ENCODE measurements around the gene HIVEP3. TPM values are rescaled to one million over a fixed set of nuclear protein-coding genes. Genes with fewer than 3 reads are reported as not detected.

The HIVEP3 gene
- polyA plus RNA-seq, 1 donor (not counting 4 experiments of a cell fraction or from before 2014, with no cell fraction given), result 1.1 TPM

GRCh38 chr1:41734201-41734970 is 184.3 kb downstream of the HIVEP3 start:
- H3K9me1 ChIP-seq (ENCODE audit: control insufficient read depth, extremely low read depth, insufficient read depth, low read length), result no peaks in the 10 kb centered on the region
- TF ChIP-seq, protein P1, sequence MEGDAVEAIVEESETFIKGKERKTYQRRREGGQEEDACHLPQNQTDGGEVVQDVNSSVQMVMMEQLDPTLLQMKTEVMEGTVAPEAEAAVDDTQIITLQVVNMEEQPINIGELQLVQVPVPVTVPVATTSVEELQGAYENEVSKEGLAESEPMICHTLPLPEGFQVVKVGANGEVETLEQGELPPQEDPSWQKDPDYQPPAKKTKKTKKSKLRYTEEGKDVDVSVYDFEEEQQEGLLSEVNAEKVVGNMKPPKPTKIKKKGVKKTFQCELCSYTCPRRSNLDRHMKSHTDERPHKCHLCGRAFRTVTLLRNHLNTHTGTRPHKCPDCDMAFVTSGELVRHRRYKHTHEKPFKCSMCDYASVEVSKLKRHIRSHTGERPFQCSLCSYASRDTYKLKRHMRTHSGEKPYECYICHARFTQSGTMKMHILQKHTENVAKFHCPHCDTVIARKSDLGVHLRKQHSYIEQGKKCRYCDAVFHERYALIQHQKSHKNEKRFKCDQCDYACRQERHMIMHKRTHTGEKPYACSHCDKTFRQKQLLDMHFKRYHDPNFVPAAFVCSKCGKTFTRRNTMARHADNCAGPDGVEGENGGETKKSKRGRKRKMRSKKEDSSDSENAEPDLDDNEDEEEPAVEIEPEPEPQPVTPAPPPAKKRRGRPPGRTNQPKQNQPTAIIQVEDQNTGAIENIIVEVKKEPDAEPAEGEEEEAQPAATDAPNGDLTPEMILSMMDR (optimal IDR thresholded peaks at IDR 0.05 in 1 of 3, IDR thresholded peaks at IDR 0.05 in 1 of 3, conservative IDR thresholded peaks at IDR 0.05 in 1 of 3; ENCODE audit: extremely low read depth in 1 of 3, insufficient read depth in 2 of 3, low read length in 3 of 3), result no peak
- TF ChIP-seq EZH2 (IDR thresholded peaks at IDR 0.05; ENCODE audit: low read length), result no peak
- H3K9me3 ChIP-seq (ENCODE audit: control insufficient read depth, low read depth, low read length), result no peaks in the 10 kb centered on the region
- no peaks in the 10 kb centered on the region for H3K36me3 ChIP-seq (ENCODE audit: control insufficient read depth in 2 of 2, extremely low read depth in 1 of 2, insufficient read depth in 2 of 2, low read length in 2 of 2)
- no peak overlapping the region for H3K27ac ChIP-seq (ENCODE audit: control insufficient read depth, insufficient read depth, low read length)
- dilution Hi-C loops (cut with MboI; ENCODE audit: extremely low pct_ligation_motif_present, low sequenced_read_pairs), result no loop called here
- peaks cover 7% of the 10 kb centered on the region for H3K4me1 ChIP-seq (ENCODE audit: control insufficient read depth, extremely low read depth, insufficient read depth, low read length)
- no peak overlapping the region for H3K4me2 ChIP-seq (ENCODE audit: control insufficient read depth, extremely low read depth, insufficient read depth, low read depth, low read length)
- no peaks in the 10 kb centered on the region for H4K20me1 ChIP-seq (ENCODE audit: control insufficient read depth, extremely low read depth, insufficient read depth, low read length)
- DNase-seq (ENCODE audit: low read depth, low spot score) (no peak), FAIRE-seq (no peak)
- no peak overlapping the region for H3K9ac ChIP-seq (ENCODE audit: control insufficient read depth, extremely low read depth, insufficient read depth, low read length)
- peaks cover 3% of the 10 kb centered on the region for H3K27me3 ChIP-seq (ENCODE audit: control insufficient read depth, extremely low read depth, insufficient read depth, low read length)
- no peak overlapping the region for H3K4me3 ChIP-seq (ENCODE audit: control insufficient read depth in 2 of 3, extremely low read depth in 1 of 3, insufficient read depth in 2 of 3, low read depth in 1 of 3, low read length in 3 of 3)
- H3K79me2 ChIP-seq (ENCODE audit: control insufficient read depth, insufficient read depth, low read length), result no peaks in the 10 kb centered on the region
- no peak overlapping the region for H2AFZ ChIP-seq (ENCODE audit: control insufficient read depth, low read length)

DNA sequence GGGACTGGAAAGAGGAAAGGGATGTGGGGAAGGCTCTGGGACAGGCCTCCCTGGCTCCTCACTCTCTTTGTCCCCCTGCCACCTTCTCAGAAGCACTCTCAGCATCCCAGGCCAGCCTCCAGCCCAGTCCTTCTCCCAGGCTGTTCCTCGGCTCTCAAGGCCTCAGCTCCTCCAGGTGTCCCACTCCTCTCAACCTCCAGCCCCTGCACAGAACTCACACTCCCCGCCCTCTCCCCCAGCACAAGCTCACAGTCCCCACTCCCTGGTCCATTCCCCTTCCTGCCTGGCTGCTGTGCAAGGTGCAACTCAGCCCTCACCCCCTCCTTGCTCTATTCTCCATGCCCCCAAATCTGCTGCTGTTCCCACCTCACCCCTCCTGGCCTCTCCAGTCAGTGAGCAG is 185.0 kb downstream of the HIVEP3 start:
- DNase-seq (ENCODE audit: low read depth, low spot score), result no peak
- FAIRE-seq, result no peak
- no peak overlapping the region for H3K4me2 ChIP-seq (ENCODE audit: control insufficient read depth, extremely low read depth, insufficient read depth, low read depth, low read length)
- no peaks in the 10 kb centered on the region for H3K9me3 ChIP-seq (ENCODE audit: control insufficient read depth, low read depth, low read length)
- H3K4me1 ChIP-seq (ENCODE audit: control insufficient read depth, extremely low read depth, insufficient read depth, low read length), result no peaks in the 10 kb centered on the region
- H3K4me3 ChIP-seq (ENCODE audit: control insufficient read depth in 2 of 3, extremely low read depth in 1 of 3, insufficient read depth in 2 of 3, low read depth in 1 of 3, low read length in 3 of 3), result no peak overlapping the region
- dilution Hi-C loops (cut with MboI; ENCODE audit: extremely low pct_ligation_motif_present, low sequenced_read_pairs), result no loop called here
- TF ChIP-seq, protein P1 (optimal IDR thresholded peaks at IDR 0.05 in 1 of 3, IDR thresholded peaks at IDR 0.05 in 1 of 3, conservative IDR thresholded peaks at IDR 0.05 in 1 of 3; ENCODE audit: extremely low read depth in 1 of 3, insufficient read depth in 2 of 3, low read length in 3 of 3), result no peak
- no peak for TF ChIP-seq EZH2 (IDR thresholded peaks at IDR 0.05; ENCODE audit: low read length)
- no peak overlapping the region for H2AFZ ChIP-seq (ENCODE audit: control insufficient read depth, low read length)
- no peaks in the 10 kb centered on the region for H3K36me3 ChIP-seq (ENCODE audit: control insufficient read depth in 2 of 2, extremely low read depth in 1 of 2, insufficient read depth in 2 of 2, low read length in 2 of 2)
- no peaks in the 10 kb centered on the region for H4K20me1 ChIP-seq (ENCODE audit: control insufficient read depth, extremely low read depth, insufficient read depth, low read length)
- H3K27me3 ChIP-seq (ENCODE audit: control insufficient read depth, extremely low read depth, insufficient read depth, low read length), result peaks cover 3% of the 10 kb centered on the region
- no peaks in the 10 kb centered on the region for H3K9me1 ChIP-seq (ENCODE audit: control insufficient read depth, extremely low read depth, insufficient read depth, low read length)
- no peak overlapping the region for H3K9ac ChIP-seq (ENCODE audit: control insufficient read depth, extremely low read depth, insufficient read depth, low read length)
- no peak overlapping the region for H3K27ac ChIP-seq (ENCODE audit: control insufficient read depth, insufficient read depth, low read length)
- no peaks in the 10 kb centered on the region for H3K79me2 ChIP-seq (ENCODE audit: control insufficient read depth, insufficient read depth, low read length)

All from keratinocyte (primary cell).